Measurements from ENCODE around the gene RSU1.

RSU1 gene

GRCh38 chr10:16817125-16818019 lies at the start of gene RSU1:
Gene RSU1 (minus strand): TSS chr10:16817424. CDS start chr10:16817081, 343 bp downstream.
- peak; percentile 98 for DNase-seq

- DNase-seq, result no peak
These were observed 49.5 kb upstream of the RSU1 start for GRCh38 chr10:16866541-16867275.

GRCh38 chr10:16865766-16866165 lies 48.5 kb upstream of the RSU1 start:
- no peak for DNase-seq

GRCh38 chr10:16863766-16864165 lies 46.5 kb upstream of the RSU1 start:
- no peak for DNase-seq

GRCh38 chr10:16857419-16857818 lies 40.2 kb upstream of the RSU1 start:
- no peak for DNase-seq

- DNase-seq, result peak; percentile 3
These were observed 39.3 kb upstream of the RSU1 start for GRCh38 chr10:16856567-16856966.

- DNase-seq, result no peak
These were observed 38.9 kb upstream of the RSU1 start for GRCh38 chr10:16856092-16856491.

GRCh38 chr10:16854623-16855022 lies 37.4 kb upstream of the RSU1 start:
- no peak for DNase-seq

- no peak for DNase-seq
These were observed 36.6 kb upstream of the RSU1 start for GRCh38 chr10:16853809-16854208.

GRCh38 chr10:16853201-16853600 lies 36.0 kb upstream of the RSU1 start:
- DNase-seq, result no peak

- no peak for DNase-seq
These were observed 35.4 kb upstream of the RSU1 start for GRCh38 chr10:16852624-16853023.

- DNase-seq, result no peak
These were observed 31.4 kb upstream of the RSU1 start for GRCh38 chr10:16848562-16849154.

GRCh38 chr10:16847644-16848043 lies 30.4 kb upstream of the RSU1 start:
- no peak for DNase-seq

GRCh38 chr10:16845248-16845647 lies 28.0 kb upstream of the RSU1 start:
- DNase-seq, result no peak

GRCh38 chr10:16843252-16843870 lies 26.1 kb upstream of the RSU1 start:
- peak; percentile 64 for DNase-seq

- DNase-seq, result no peak
These were observed 18.0 kb upstream of the RSU1 start for GRCh38 chr10:16835228-16835627.

- peak; percentile 74 for DNase-seq
These were observed 15.3 kb upstream of the RSU1 start for GRCh38 chr10:16832351-16833080.

- DNase-seq, result no peak
These were observed 11.5 kb upstream of the RSU1 start for GRCh38 chr10:16828701-16829175.

GRCh38 chr10:16828114-16828568 lies 10.9 kb upstream of the RSU1 start:
- DNase-seq, result peak; percentile 80

GRCh38 chr10:16827474-16827873 lies 10.2 kb upstream of the RSU1 start:
- DNase-seq, result peak; percentile 6

- DNase-seq, result no peak
These were observed 5.6 kb upstream of the RSU1 start for GRCh38 chr10:16822726-16823360.

GRCh38 chr10:16822027-16822426 lies 4.8 kb upstream of the RSU1 start:
- DNase-seq, result no peak
